ENCODE measurements around the gene MEX3C.

DNA sequence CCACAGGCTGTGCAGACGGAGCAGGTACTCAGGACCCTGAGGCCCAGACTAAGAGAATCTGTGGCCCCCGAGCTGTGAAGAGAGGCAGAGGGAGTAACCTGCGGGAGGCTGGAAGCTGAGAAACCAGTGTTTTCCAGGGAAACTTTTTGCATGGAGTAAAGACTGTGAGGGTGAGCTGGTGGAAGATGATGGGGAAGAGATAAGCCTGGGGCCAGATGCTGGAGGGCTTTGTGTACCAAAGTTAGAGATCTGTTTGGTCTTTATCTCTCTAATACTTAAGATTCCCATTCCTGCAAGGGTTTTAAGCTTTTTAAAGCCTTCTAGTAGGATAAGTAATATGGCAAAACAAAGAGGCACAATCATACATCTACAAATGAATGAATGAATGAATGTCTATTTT, 43.7 kb upstream of the MEX3C start:
- TF ChIP-seq, protein P1, sequence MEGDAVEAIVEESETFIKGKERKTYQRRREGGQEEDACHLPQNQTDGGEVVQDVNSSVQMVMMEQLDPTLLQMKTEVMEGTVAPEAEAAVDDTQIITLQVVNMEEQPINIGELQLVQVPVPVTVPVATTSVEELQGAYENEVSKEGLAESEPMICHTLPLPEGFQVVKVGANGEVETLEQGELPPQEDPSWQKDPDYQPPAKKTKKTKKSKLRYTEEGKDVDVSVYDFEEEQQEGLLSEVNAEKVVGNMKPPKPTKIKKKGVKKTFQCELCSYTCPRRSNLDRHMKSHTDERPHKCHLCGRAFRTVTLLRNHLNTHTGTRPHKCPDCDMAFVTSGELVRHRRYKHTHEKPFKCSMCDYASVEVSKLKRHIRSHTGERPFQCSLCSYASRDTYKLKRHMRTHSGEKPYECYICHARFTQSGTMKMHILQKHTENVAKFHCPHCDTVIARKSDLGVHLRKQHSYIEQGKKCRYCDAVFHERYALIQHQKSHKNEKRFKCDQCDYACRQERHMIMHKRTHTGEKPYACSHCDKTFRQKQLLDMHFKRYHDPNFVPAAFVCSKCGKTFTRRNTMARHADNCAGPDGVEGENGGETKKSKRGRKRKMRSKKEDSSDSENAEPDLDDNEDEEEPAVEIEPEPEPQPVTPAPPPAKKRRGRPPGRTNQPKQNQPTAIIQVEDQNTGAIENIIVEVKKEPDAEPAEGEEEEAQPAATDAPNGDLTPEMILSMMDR (IDR thresholded peaks at IDR 0.05) = no peak
- TF ChIP-seq EZH2phosphoT487 (IDR thresholded peaks at IDR 0.05) (no peak), EZH2 (IDR thresholded peaks at IDR 0.05) (no peak)
